HepG2 (cell line): Measurements from ENCODE around the gene GDF2. TPM values are rescaled to one million over a fixed set of nuclear protein-coding genes. Genes with fewer than 3 reads are reported as not detected.

Experiments used
- ATAC-seq: fragments of 200-7000 bp; cut with Tn5 transposase; 3 replicates; pipeline ENCODE4 v1.9.1; 2020; ENCODE audit warnings: mild to moderate bottlenecking, moderate library complexity
- BruUV-seq: library from RNA; stranded (reverse); fragments of 400-500 nt; replicated peaks from 2 replicates; lab custom pipeline; 2021; lab: Mats Ljungman, UMichigan
- CTCF ChIA-PET: fragments of 300-600 bp; formaldehyde crosslinking; extraction: SDS; loops from one replicate; lab custom pipeline; 2021; ENCODE audit warnings: low total read pairs, inconsistent platforms, low intra/inter-chr PET ratio; lab: Yijun Ruan, JAX
- POLR2A ChIA-PET: fragments of 350-600 bp; sonication (Branson Sonifier 250); formaldehyde crosslinking; loops from one replicate; lab custom pipeline; 2020; ENCODE audit warnings: antibody characterized with exemption, inconsistent platforms; lab: Yijun Ruan, JAX
- DNase-seq: peaks from one replicate; pipeline ENCODE4 v3.0.0-alpha.2; 2015; ENCODE audit warnings: low spot score
- FAIRE-seq: peaks from 3 replicates; lab custom pipeline; 2011; peaks lifted over from hg19 to GRCh38; lab: Jason Lieb, UNC
- H2AFZ ChIP-seq: one replicate; pipeline ENCODE4 v1.6.1; 2011; ENCODE audit warnings: low read length, inconsistent platforms
- H3K27ac ChIP-seq: fragments of 300-600 bp; 3 replicates; pipeline ENCODE4 v1.8.0; 2011; ENCODE audit warnings: mixed run types, mild to moderate bottlenecking, mixed read lengths, low read length, inconsistent platforms; ENCODE audit not compliant: insufficient read depth; ENCODE audit errors: extremely low read length
- H3K27me3 ChIP-seq, 2 experiments: fragments of 200-600 bp in 1 of 2; 2 replicates in 1 of 2; 3 replicates in 1 of 2; pipeline versions ENCODE4 v1.6.0 to v1.8.0; 2011; ENCODE audit warnings: low read length in 2 of 2, mild to moderate bottlenecking in 2 of 2, moderate library complexity in 2 of 2, inconsistent platforms in 1 of 2; ENCODE audit not compliant: insufficient read depth in 2 of 2, control insufficient read depth in 1 of 2
- H3K36me3 ChIP-seq, 2 experiments: fragments of 200-600 bp in 1 of 2; replicated peaks in 1 of 2; 2 replicates in 1 of 2; 3 replicates in 1 of 2; pipeline versions ENCODE4 v1.5.1 to v1.8.0; 2011; ENCODE audit warnings: low read length in 2 of 2, inconsistent platforms in 1 of 2; ENCODE audit not compliant: insufficient read depth in 2 of 2, control insufficient read depth in 1 of 2
- H3K4me1 ChIP-seq: 2 replicates; pipeline ENCODE4 v1.5.1; 2012; ENCODE audit warnings: low read length, inconsistent platforms; ENCODE audit not compliant: insufficient read depth
- H3K4me2 ChIP-seq: 2 replicates; pipeline ENCODE4 v1.6.0; 2011; ENCODE audit warnings: low read depth, low read length, inconsistent platforms
- H3K4me3 ChIP-seq, 3 experiments: fragments of 200-600 bp in 1 of 3; sonication (generic), shearing (Covaris generic) in 1 of 3; replicated peaks in 1 of 3; 2 replicates each; pipeline ENCODE4 v1.5.1; 2011 to 2016; ENCODE audit warnings: low read length in 3 of 3, inconsistent platforms in 2 of 3, low read depth in 2 of 3, mild to moderate bottlenecking in 2 of 3, control low read depth in 1 of 3, mixed read lengths in 1 of 3; ENCODE audit not compliant: insufficient read depth in 1 of 3
- H3K79me2 ChIP-seq: one replicate; pipeline ENCODE4 v1.6.1; 2011; ENCODE audit warnings: low read length, inconsistent platforms; ENCODE audit not compliant: insufficient read depth
- H3K9ac ChIP-seq: 2 replicates; pipeline ENCODE4 v1.6.0; 2011; ENCODE audit warnings: mild to moderate bottlenecking, low read depth, low read length, inconsistent platforms; ENCODE audit not compliant: insufficient read depth
- H3K9me3 ChIP-seq: 2 replicates; pipeline ENCODE4 v1.5.1; 2012; ENCODE audit warnings: mild to moderate bottlenecking, low read length
- H4K20me1 ChIP-seq: 2 replicates; pipeline ENCODE4 v1.6.0; 2011; ENCODE audit warnings: inconsistent platforms, mild to moderate bottlenecking, low read length, moderate library complexity; ENCODE audit not compliant: insufficient read depth
- BRD4 ChIP-seq: sonication (generic); formaldehyde crosslinking; IDR thresholded peaks from 2 replicates; pipeline ENCODE4 v1.4.0; 2020; ENCODE audit warnings: missing genetic modification reagents
- HIC2 ChIP-seq: sonication (generic); formaldehyde crosslinking; IDR thresholded peaks from 2 replicates; pipeline ENCODE4 v1.9.0; 2022; ENCODE audit warnings: low read depth, missing genetic modification reagents
- IRX3 ChIP-seq: sonication (generic); formaldehyde crosslinking; IDR thresholded peaks from 2 replicates; pipeline ENCODE4 v1.8.1; 2023; ENCODE audit warnings: mild to moderate bottlenecking, low read depth, missing genetic modification reagents, borderline replicate concordance
- RFX5 ChIP-seq: IDR thresholded peaks from 2 replicates; pipeline ENCODE4 v1.6.1; 2011; ENCODE audit warnings: low read depth, low read length, improper control_type of control experiment
- SMAD9 ChIP-seq: sonication (generic); formaldehyde crosslinking; IDR thresholded peaks from 2 replicates; pipeline ENCODE4 v1.5.1; 2020; ENCODE audit warnings: mild to moderate bottlenecking, missing genetic modification reagents
- SYNCRIP ChIP-seq: fragments of 200-400 bp; formaldehyde crosslinking; IDR thresholded peaks from 2 replicates; pipeline ENCODE4 v1.6.1; 2018; ENCODE audit warnings: mild to moderate bottlenecking, low read depth, low read length; ENCODE audit not compliant: insufficient read depth
- TEF ChIP-seq: sonication (generic); formaldehyde crosslinking; IDR thresholded peaks from 2 replicates; pipeline ENCODE4 v1.5.0; 2020; ENCODE audit warnings: missing genetic modification reagents
- THAP9 ChIP-seq: sonication (generic); formaldehyde crosslinking; IDR thresholded peaks from 2 replicates; pipeline ENCODE4; 2020; ENCODE audit warnings: missing genetic modification reagents, mild to moderate bottlenecking, borderline replicate concordance
- ZFP37 ChIP-seq: sonication (generic); formaldehyde crosslinking; IDR thresholded peaks from 2 replicates; pipeline ENCODE4 v1.4.0; 2020; ENCODE audit warnings: missing genetic modification reagents, borderline replicate concordance
- ZMYM2 ChIP-seq: sonication (generic); formaldehyde crosslinking; IDR thresholded peaks from 2 replicates; pipeline ENCODE4 v1.8.0; 2022; ENCODE audit warnings: mild to moderate bottlenecking, missing genetic modification reagents
- ZNF282 ChIP-seq: fragments of 450-650 bp; IDR thresholded peaks from 2 replicates; pipeline ENCODE4 v1.6.1; 2018; ENCODE audit not compliant: partially characterized antibody
- ZNF354B ChIP-seq: sonication (generic); formaldehyde crosslinking; IDR thresholded peaks from 2 replicates; pipeline ENCODE4 v1.8.0; 2022; ENCODE audit warnings: mild to moderate bottlenecking, missing genetic modification reagents
- ZNF549 ChIP-seq: sonication (generic); formaldehyde crosslinking; IDR thresholded peaks from 2 replicates; pipeline ENCODE4 v1.5.0; 2020; ENCODE audit warnings: missing genetic modification reagents
- ZNF674 ChIP-seq: sonication (generic); formaldehyde crosslinking; IDR thresholded peaks from 2 replicates; pipeline ENCODE4 v1.5.0; 2020; ENCODE audit warnings: low read depth, mild to moderate bottlenecking, missing genetic modification reagents
- ZNF75D ChIP-seq: sonication (generic); formaldehyde crosslinking; IDR thresholded peaks from 2 replicates; pipeline ENCODE4 v1.8.1; 2023; ENCODE audit warnings: missing genetic modification reagents, mild to moderate bottlenecking, borderline replicate concordance
- ZNF878 ChIP-seq: sonication (generic); formaldehyde crosslinking; IDR thresholded peaks from 2 replicates; pipeline ENCODE4 v1.8.1; 2023; ENCODE audit warnings: mild to moderate bottlenecking, missing genetic modification reagents, moderate library complexity
- WGBS: methylation state at CpG from one replicate; pipeline ENCODE4 v1.1.6; 2017; ENCODE audit warnings: low lambda C conversion rate; 5-methylcytosine and 5-hydroxymethylcytosine counted together
- in situ Hi-C: cut with HindIII; loops from 2 replicates; pipeline ENCODE4 v1.10.0; 2017; ENCODE audit warnings: low pct_unique_long_range_greater_than_20kb; ENCODE audit not compliant: extremely low pct_ligation_motif_present
- intact Hi-C: fragments of 100-400 bp; cut with micrococcal nuclease; formaldehyde crosslinking; loops from one replicate; pipeline ENCODE4 v1.10.0; 2022; ENCODE audit not compliant: unreplicated experiment
- polyA plus RNA-seq, 8 experiments: library from polyadenylated mRNA; depleted of rRNA in 3 of 8; stranded (reverse) in 7 of 8; unstranded in 1 of 8; fragments of >200 nt; fragmentation: Illumina TruSeq in 4 of 8; extraction: Trizol in 4 of 8; gene quantifications; 2 replicates each; pipeline versions ENCODE4 v1.2.1 to v1.2.3, GENCODE V29; 2011 to 2016; ENCODE audit warnings: low read depth in 4 of 8, missing spikeins in 1 of 8, mixed read lengths in 1 of 8; ENCODE audit not compliant: insufficient read depth in 1 of 8
- total RNA-seq, 5 experiments: library from RNA; depleted of rRNA; stranded (reverse); fragments of >200 nt; fragmentation: Illumina TruSeq; extraction: Trizol; gene quantifications; 2 replicates each; pipeline ENCODE4 v1.2.3, GENCODE V29; 2016; ENCODE audit warnings: low read depth in 1 of 5

The GDF2 gene
- total and polyA plus RNA-seq, 2 of the 13 experiments (the other 11 are each of a cell fraction or from before 2014, with no cell fraction given), result not detected

GRCh38 chr10:47307381-47307780 is 14.9 kb upstream of the GDF2 start:
- no peak overlapping the region for H3K27ac ChIP-seq
- H3K4me1 ChIP-seq, result no peaks in the 10 kb centered on the region
- no peaks in the 10 kb centered on the region for H3K79me2 ChIP-seq
- intact Hi-C loops, result no loop called here
- no TSS peak for BruUV-seq
- no peaks in the 10 kb centered on the region for H4K20me1 ChIP-seq
- TF ChIP-seq ZNF549 (CRISPR knock-in tag) (no peak), ZNF282 (no peak), ZNF878 (no peak), THAP9 (CRISPR knock-in tag) (no peak), ZNF354B (no peak), IRX3 (CRISPR knock-in tag) (no peak), BRD4 (CRISPR knock-in tag) (no peak), ZFP37 (CRISPR knock-in tag) (no peak), RFX5 (no peak), SMAD9 (CRISPR knock-in tag) (no peak), ZNF75D (CRISPR knock-in tag) (no peak), ZMYM2 (CRISPR knock-in tag) (no peak), TEF (CRISPR knock-in tag) (no peak), SYNCRIP (no peak), HIC2 (CRISPR knock-in tag) (no peak), ZNF674 (CRISPR knock-in tag) (no peak)
- no peak overlapping the region for H2AFZ ChIP-seq
- no peak overlapping the region for H3K4me3 ChIP-seq
- no peak for ATAC-seq
- no peaks in the 10 kb centered on the region for H3K36me3 ChIP-seq
- no peaks in the 10 kb centered on the region for H3K9me3 ChIP-seq
- FAIRE-seq, result no peak
- POLR2A ChIA-PET, result no interaction called here
- H3K9ac ChIP-seq, result no peak overlapping the region
- H3K27me3 ChIP-seq, result peaks cover 3 to 15% of the 10 kb centered on the region in 2 experiments; a peak in 3 of 5 replicates
- no peak overlapping the region for H3K4me2 ChIP-seq
- in situ Hi-C loops, result loop anchor here (10.0 kb wide), 1 partner anchor 283 kb away; no protein-coding TSS in a partner anchor
- CTCF ChIA-PET, result no interaction called here
- WGBS, result 0% methylated on average over 2 of the region's 3 CpGs
- no peak for DNase-seq
